ENCODE results near the gene CD99.
"Not testable (repeated sequence)": the region's sequence is repeated elsewhere in the genome, so short reads cannot be mapped to it uniquely, and the experiment has no call there.

DNA sequence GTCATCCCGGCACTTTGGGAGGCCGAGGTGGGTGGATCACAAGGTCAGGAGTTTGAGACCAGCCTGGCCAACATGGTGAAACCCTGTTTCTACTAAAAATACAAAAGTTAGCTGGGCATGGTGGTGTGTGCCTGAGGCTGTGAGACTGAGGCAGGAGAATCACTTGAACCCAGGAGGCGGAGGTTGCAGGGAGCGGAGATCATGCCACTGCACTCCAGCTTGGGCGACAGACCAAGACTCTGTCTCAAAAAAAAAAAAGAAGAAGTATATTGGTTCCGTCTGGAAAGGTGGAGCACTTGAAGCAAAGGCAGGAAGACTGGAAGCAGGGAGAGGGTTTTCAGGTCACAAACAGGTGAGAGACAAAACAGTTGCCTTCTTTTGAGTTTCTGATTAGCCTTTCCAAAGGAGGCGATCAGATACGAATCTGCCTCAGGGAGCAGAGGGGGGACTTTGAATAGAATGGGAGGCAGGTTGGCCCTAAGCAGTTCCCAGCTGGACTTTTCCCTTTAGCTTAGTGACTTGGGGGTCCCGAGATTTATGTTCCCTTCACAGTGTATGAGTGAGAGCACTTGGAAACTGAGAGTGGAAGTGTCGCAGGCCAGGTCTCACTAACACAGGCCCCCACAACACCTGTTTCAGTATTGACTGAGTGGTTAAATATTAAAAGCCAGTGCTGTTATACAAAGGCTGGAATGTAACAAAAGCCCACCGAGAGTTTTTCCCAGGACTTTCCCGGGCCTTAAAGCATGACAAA lies 89.6 kb downstream of the CD99 start:
- not testable (repeated sequence) for TF ChIP-seq CTCF (IDR thresholded peaks at IDR 0.05; ENCODE audit: poor library complexity); EZH2 (IDR thresholded peaks at IDR 0.05; ENCODE audit: borderline replicate concordance); EZH2phosphoT487 (IDR thresholded peaks at IDR 0.05; ENCODE audit: low read depth, severe bottlenecking, unreplicated experiment)
